HL-60 (cell line): Measurements from ENCODE around the gene ARFGAP3.

ENCODE experiments used
- DNase-seq, 2 experiments: peaks; one replicate each; pipeline ENCODE4 v3.0.0-alpha.2; 2010 to 2020; ENCODE audit warnings: low read depth in 1 of 2, low spot score in 1 of 2
- H3K27ac ChIP-seq: fragments of 250-450 bp; sonication (Bioruptor Pico); replicated peaks from 2 replicates; pipeline ENCODE4 v1.5.1; 2020; ENCODE audit warnings: mild to moderate bottlenecking, moderate library complexity
- H3K27me3 ChIP-seq: fragments of 250-450 bp; sonication (Bioruptor Pico); 2 replicates; pipeline ENCODE4 v1.5.1; 2021; ENCODE audit warnings: mild to moderate bottlenecking, moderate library complexity; ENCODE audit not compliant: insufficient read depth, poor library complexity, severe bottlenecking
- H3K4me3 ChIP-seq: replicated peaks from 2 replicates; pipeline ENCODE4 v1.5.1; 2011; ENCODE audit warnings: mild to moderate bottlenecking, control low read depth, low read length; ENCODE audit not compliant: insufficient read depth
- CTCF ChIP-seq: IDR thresholded peaks from one replicate; pipeline ENCODE4 v1.5.1; 2011; ENCODE audit warnings: low read length, control low read depth, inconsistent platforms; ENCODE audit not compliant: insufficient read depth
- GABPA ChIP-seq: IDR thresholded peaks from 2 replicates; pipeline ENCODE4 v1.6.1; 2012; ENCODE audit warnings: low read depth
- POLR2AphosphoS5 ChIP-seq: IDR thresholded peaks from 2 replicates; pipeline ENCODE4 v1.6.1; 2012; ENCODE audit warnings: low read depth
- REST ChIP-seq: IDR thresholded peaks from 2 replicates; pipeline ENCODE4 v1.6.1; 2012; ENCODE audit warnings: low read depth; ENCODE audit not compliant: insufficient replicate concordance
- SPI1 ChIP-seq: IDR thresholded peaks from 2 replicates; pipeline ENCODE4 v1.6.1; 2012; ENCODE audit warnings: low read depth, mild to moderate bottlenecking, borderline replicate concordance

Gene ARFGAP3

GRCh38 chr22:42814215-42814614 is 42.9 kb downstream of the ARFGAP3 start:
- no peak overlapping the region for H3K4me3 ChIP-seq
- DNase-seq = no peak
- no peak overlapping the region for H3K27ac ChIP-seq
- no peaks in the 10 kb centered on the region for H3K27me3 ChIP-seq
- no peak for TF ChIP-seq CTCF
- no peak for TF ChIP-seq SPI1
- TF ChIP-seq POLR2AphosphoS5 = no peak

GRCh38 chr22:42813501-42813900 is 43.6 kb downstream of the ARFGAP3 start:
- no peak for DNase-seq
- H3K27me3 ChIP-seq = no peaks in the 10 kb centered on the region
- H3K4me3 ChIP-seq = no peak overlapping the region
- no peak overlapping the region for H3K27ac ChIP-seq
- TF ChIP-seq GABPA (no peak), SPI1 (no peak), REST (no peak), CTCF (no peak), POLR2AphosphoS5 (no peak)

DNA sequence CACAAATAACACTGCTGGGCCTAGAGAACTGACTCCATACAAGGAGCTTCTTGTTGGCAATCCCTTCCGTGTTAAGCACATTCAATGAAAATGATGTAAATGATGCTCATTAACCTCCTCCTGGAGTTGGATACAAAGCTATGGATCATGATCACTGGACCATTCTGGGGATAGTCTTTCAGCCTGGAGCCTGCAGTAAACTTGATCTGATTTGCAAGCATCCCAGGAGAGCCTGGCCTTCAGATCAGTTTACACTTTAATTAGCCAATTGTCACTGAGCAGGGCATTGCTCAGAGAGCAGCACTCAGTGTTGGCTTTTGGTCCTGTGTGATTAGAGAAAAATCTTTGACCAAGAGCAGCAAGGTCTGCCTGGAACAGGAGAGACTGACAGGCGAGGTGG is 45.6 kb downstream of the ARFGAP3 start:
- H3K4me3 ChIP-seq = no peak overlapping the region
- no peak for TF ChIP-seq REST
- TF ChIP-seq CTCF = no peak
- TF ChIP-seq POLR2AphosphoS5 = no peak
- no peak for TF ChIP-seq SPI1
- no peak for DNase-seq
- H3K27ac ChIP-seq = no peak overlapping the region
- no peaks in the 10 kb centered on the region for H3K27me3 ChIP-seq

DNA sequence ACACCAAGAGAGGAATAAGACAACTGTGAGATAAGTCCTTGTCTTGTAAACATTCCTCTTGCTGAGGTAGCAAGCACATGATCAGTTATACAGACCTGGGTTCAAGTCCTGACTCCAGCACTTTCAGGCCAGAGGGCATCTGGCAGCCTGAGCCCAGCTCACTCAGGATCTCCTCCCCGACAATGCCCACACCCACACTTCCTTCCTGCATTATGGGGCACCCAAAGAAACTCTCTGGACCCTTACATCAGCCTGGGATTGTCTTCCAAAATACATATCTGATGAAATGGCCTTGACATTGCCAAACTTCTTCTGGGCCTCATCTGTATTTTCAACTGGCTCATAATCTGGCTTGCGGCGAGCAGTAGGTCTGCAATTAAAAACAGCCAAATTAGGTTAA is 48.6 kb downstream of the ARFGAP3 start:
- Histone ChIP-seq H3K27me3 (no peaks in the 10 kb centered on the region), H3K27ac (0 out of 2 replicates have a peak overlapping the region, but pooled peaks have one; percentile 17), H3K4me3 (no peak overlapping the region)
- peak in 1 of 2 experiments; percentile 59 for DNase-seq
- no peak for TF ChIP-seq POLR2AphosphoS5
- TF ChIP-seq GABPA = no peak
- TF ChIP-seq REST = no peak
- no peak for TF ChIP-seq SPI1
- no peak for TF ChIP-seq CTCF
